K562 (cell line): ENCODE data around the gene VPS35. TPM values are rescaled to one million over a fixed set of nuclear protein-coding genes. Genes with fewer than 3 reads are reported as not detected.

Experiments used
- ATAC-seq: fragments of 200-7000 bp; cut with Tn5 transposase; 3 replicates; pipeline ENCODE4 v1.9.1; 2020; ENCODE audit warnings: moderate library complexity
- BruUV-seq: library from RNA; stranded (reverse); fragments of 400-500 nt; replicated peaks from 2 replicates; lab custom pipeline; 2021; lab: Mats Ljungman, UMichigan
- CTCF ChIA-PET: fragments of 300-600 bp; formaldehyde crosslinking; extraction: SDS; loops from one replicate; lab custom pipeline; 2021; ENCODE audit warnings: low intra/inter-chr PET ratio; lab: Yijun Ruan, JAX
- POLR2A ChIA-PET: fragments of 300-600, 350-650 bp; sonication (Branson Sonifier 250); formaldehyde crosslinking; extraction: SDS; loops from one replicate; lab custom pipeline; 2021; ENCODE audit warnings: antibody characterized with exemption, inconsistent platforms; lab: Yijun Ruan, JAX
- DNase-seq, 4 experiments: peaks; one replicate each; pipeline versions ENCODE4 v3.0.0 to v3.0.0-alpha.2; 2011 to 2018; ENCODE audit warnings: low spot score in 3 of 4, mixed read lengths in 3 of 4; ENCODE audit errors: extremely low read depth in 1 of 4
- FAIRE-seq: peaks from 2 replicates; lab custom pipeline; 2011; peaks lifted over from hg19 to GRCh38; lab: Jason Lieb, UNC
- H2AFZ ChIP-seq: 2 replicates; pipeline ENCODE4 v1.6.0; 2011; ENCODE audit warnings: low read depth, low read length, control low read depth, inconsistent platforms
- H3K27ac ChIP-seq: fragments of 200-600 bp; 3 replicates; pipeline ENCODE4 v1.8.0; 2011; ENCODE audit warnings: low read depth, mild to moderate bottlenecking, control low read depth, inconsistent platforms, low read length, moderate library complexity, mixed read lengths; ENCODE audit errors: extremely low read depth
- H3K27me3 ChIP-seq, 2 experiments: fragments of 300-600 bp in 1 of 2; 2 replicates in 1 of 2; 3 replicates in 1 of 2; pipeline versions ENCODE4 v1.6.0 to v1.8.0; 2011; ENCODE audit warnings: inconsistent platforms in 2 of 2, low read length in 2 of 2, mild to moderate bottlenecking in 1 of 2, mixed read lengths in 1 of 2, moderate library complexity in 1 of 2; ENCODE audit not compliant: control insufficient read depth in 2 of 2, insufficient read depth in 2 of 2
- H3K36me3 ChIP-seq: fragments of 300-600 bp; 3 replicates; pipeline ENCODE4 v1.8.0; 2011; ENCODE audit warnings: mild to moderate bottlenecking, low read length, inconsistent platforms; ENCODE audit not compliant: control insufficient read depth, insufficient read depth
- H3K4me1 ChIP-seq, 2 experiments: fragments of 200-600 bp in 1 of 2; replicated peaks in 1 of 2; 2 replicates in 1 of 2; 3 replicates in 1 of 2; pipeline versions ENCODE4 v1.5.1 to v1.8.0; 2011; ENCODE audit warnings: inconsistent platforms in 2 of 2, low read length in 2 of 2, mild to moderate bottlenecking in 1 of 2, mixed read lengths in 1 of 2, moderate library complexity in 1 of 2; ENCODE audit not compliant: control insufficient read depth in 2 of 2, insufficient read depth in 2 of 2
- H3K4me2 ChIP-seq: 2 replicates; pipeline ENCODE4 v1.6.1; 2011; ENCODE audit warnings: low read length, control low read depth, inconsistent platforms, mixed read lengths; ENCODE audit not compliant: insufficient read depth
- H3K4me3 ChIP-seq: fragments of 200-600 bp; sonication (generic), shearing (Covaris generic); 2 replicates; pipeline ENCODE4 v1.5.1; 2016; ENCODE audit warnings: control low read depth, inconsistent platforms
- H3K79me2 ChIP-seq: fragments of 200-600 bp; 3 replicates; pipeline ENCODE4 v1.8.0; 2011; ENCODE audit warnings: low read length, inconsistent platforms; ENCODE audit not compliant: control insufficient read depth, insufficient read depth
- H3K9ac ChIP-seq, 2 experiments: 2 replicates each; pipeline versions ENCODE4 v1.6.0 to v1.6.1; 2011; ENCODE audit warnings: low read depth in 2 of 2, low read length in 2 of 2, control low read depth in 1 of 2, inconsistent platforms in 1 of 2, mild to moderate bottlenecking in 1 of 2, mixed read lengths in 1 of 2; ENCODE audit not compliant: insufficient read depth in 1 of 2
- H3K9me1 ChIP-seq: one replicate; pipeline ENCODE4 v1.6.0; 2011; ENCODE audit warnings: inconsistent platforms, mild to moderate bottlenecking, low read length, moderate library complexity; ENCODE audit not compliant: control insufficient read depth, insufficient read depth
- H3K9me3 ChIP-seq: replicated peaks from 2 replicates; pipeline ENCODE4 v1.5.1; 2011; ENCODE audit warnings: low read depth, low read length, inconsistent platforms; ENCODE audit not compliant: control insufficient read depth, insufficient read depth
- H4K20me1 ChIP-seq: replicated peaks from 2 replicates; pipeline ENCODE4 v1.6.1; 2011; ENCODE audit warnings: low read length, inconsistent platforms, mixed read lengths; ENCODE audit not compliant: control insufficient read depth, insufficient read depth
- KDM4B ChIP-seq, 2 experiments: fragments of 450-650 bp in 1 of 2; sonication (generic) in 1 of 2; IDR thresholded peaks; 2 replicates each; pipeline ENCODE4 v1.6.1; 2016 to 2017; ENCODE audit warnings: borderline replicate concordance in 2 of 2, antibody characterized with exemption in 1 of 2, low read depth in 1 of 2, mild to moderate bottlenecking in 1 of 2
- MED1 ChIP-seq: sonication (generic); formaldehyde crosslinking; IDR thresholded peaks from 2 replicates; pipeline ENCODE4 v1.8.1; 2023; ENCODE audit warnings: missing genetic modification reagents, borderline replicate concordance
- MEF2D ChIP-seq: conservative IDR thresholded peaks from 2 replicates; pipeline ENCODE4 v1.6.1; 2016; ENCODE audit warnings: low read depth, missing genetic modification characterization, missing compliant biosample characterization
- RCOR1 ChIP-seq, 2 experiments: IDR thresholded peaks; 2 replicates each; pipeline ENCODE4 v1.6.1; 2012; ENCODE audit warnings: low read depth in 2 of 2, low read length in 2 of 2, borderline replicate concordance in 1 of 2, improper control_type of control experiment in 1 of 2
- SPI1 ChIP-seq: IDR thresholded peaks from 2 replicates; pipeline ENCODE4 v1.6.1; 2011; ENCODE audit warnings: low read depth, low read length, control low read depth, borderline replicate concordance
- WGBS: fragments of 100-300 bp; shearing (Covaris generic); methylation state at CpG from one replicate; pipeline ENCODE4 v1.1.6; 2016; ENCODE audit warnings: low coverage, mixed read lengths; ENCODE audit not compliant: insufficient coverage; ENCODE audit errors: missing lambda C conversion rate; 5-methylcytosine and 5-hydroxymethylcytosine counted together
- in situ Hi-C: fragments of 300-500 bp; cut with MboI; formaldehyde crosslinking; loops from 4 replicates; pipeline ENCODE4 v1.15.0; 2018; ENCODE audit warnings: inconsistent platforms, mixed read lengths
- intact Hi-C: fragments of 100-400 bp; cut with micrococcal nuclease; formaldehyde crosslinking; loops from 2 replicates; pipeline ENCODE4 v1.14.2; 2022
- polyA plus RNA-seq, 8 experiments: library from polyadenylated mRNA; depleted of rRNA in 4 of 8; stranded (reverse) in 5 of 8; unstranded in 3 of 8; fragments of >200 nt; fragmentation: Nextera tagmentation in 2 of 8; fragmentation: Illumina TruSeq in 1 of 8; extraction: Ambion mirVana in 2 of 8; extraction: Trizol in 1 of 8; gene quantifications; 2 replicates each; pipeline versions ENCODE4 v1.2.1 to v1.2.3, GENCODE V29; 2011 to 2014; ENCODE audit warnings: inconsistent platforms in 1 of 8, missing spikeins in 1 of 8
- total RNA-seq, 7 experiments: library from RNA; depleted of rRNA in 6 of 7; stranded (reverse); fragments of >200 nt in 6 of 7; fragmentation: Illumina TruSeq in 2 of 7; extraction: Trizol in 2 of 7; gene quantifications; 2 replicates each; pipeline versions ENCODE4 v1.2.1 to v1.2.3, GENCODE V29; 2011 to 2021; ENCODE audit warnings: low replicate concordance in 1 of 7
- TF ChIP-seq, protein P1 (sequence below): sonication (generic); formaldehyde crosslinking; IDR thresholded peaks from 2 replicates; pipeline ENCODE4 v1.8.0; 2022; ENCODE audit warnings: mild to moderate bottlenecking, missing genetic modification reagents

VPS35 gene
- total and polyA plus RNA-seq, 9 of the 15 experiments (the other 6 are each of a cell fraction or from before 2014, with no cell fraction given) = 32.7 to 131 (median 66.2) TPM

DNA sequence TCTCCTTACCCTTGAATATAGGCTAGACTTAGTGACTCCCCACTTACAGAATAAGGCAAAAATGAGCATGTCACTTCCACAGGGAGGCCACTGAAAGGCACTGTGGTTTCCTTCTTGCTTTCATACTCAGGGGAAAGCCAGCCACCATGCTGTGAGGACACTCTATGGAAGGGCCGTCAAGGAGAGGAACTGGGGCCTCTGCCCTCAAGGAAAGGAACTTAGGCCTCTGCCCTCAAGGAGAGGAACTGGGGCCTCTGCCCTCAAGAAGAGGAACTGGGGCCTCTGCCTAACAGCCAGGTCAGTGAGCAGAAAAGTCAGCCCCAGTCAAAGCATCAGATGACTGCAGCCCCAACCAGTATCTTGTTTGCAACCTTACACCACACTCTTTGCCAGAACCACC lies 30.1 kb downstream of the VPS35 start:
- no TSS peak for BruUV-seq
- Histone ChIP-seq H3K27me3 (no peaks in the 10 kb centered on the region), H3K79me2 (no peaks in the 10 kb centered on the region), H4K20me1 (no peaks in the 10 kb centered on the region), H3K4me2 (no peak overlapping the region), H3K9ac (no peak overlapping the region), H2AFZ (no peak overlapping the region), H3K36me3 (peaks cover 46% of the 10 kb centered on the region; the same call in 2 of the 3 replicates), H3K4me3 (no peak overlapping the region), H3K27ac (no peak overlapping the region), H3K9me3 (no peaks in the 10 kb centered on the region), H3K4me1 (no peaks in the 10 kb centered on the region; a peak in 1 of 5 replicates), H3K9me1 (no peaks in the 10 kb centered on the region)
- in situ Hi-C loops (loop anchor here (25.0 kb wide), 1 partner anchor 253 kb away; no protein-coding TSS in a partner anchor), intact Hi-C loops (no loop called here)
- peak; percentile 63 for ATAC-seq
- CTCF ChIA-PET = no interaction called here
- WGBS = 41% methylated on average over 1 of the region's 1 CpG
- POLR2A ChIA-PET = interaction anchor here (0.6 to 1.2 kb wide), 2 partner anchors 10 to 29 kb away, joined by 3 read pairs; no protein-coding TSS in a partner anchor
- FAIRE-seq = no peak
- DNase-seq = no peak
- TF ChIP-seq, protein P1, sequence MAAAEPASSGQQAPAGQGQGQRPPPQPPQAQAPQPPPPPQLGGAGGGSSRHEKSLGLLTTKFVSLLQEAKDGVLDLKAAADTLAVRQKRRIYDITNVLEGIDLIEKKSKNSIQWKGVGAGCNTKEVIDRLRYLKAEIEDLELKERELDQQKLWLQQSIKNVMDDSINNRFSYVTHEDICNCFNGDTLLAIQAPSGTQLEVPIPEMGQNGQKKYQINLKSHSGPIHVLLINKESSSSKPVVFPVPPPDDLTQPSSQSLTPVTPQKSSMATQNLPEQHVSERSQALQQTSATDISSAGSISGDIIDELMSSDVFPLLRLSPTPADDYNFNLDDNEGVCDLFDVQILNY = no peak
- TF ChIP-seq MEF2D (no peak), KDM4B (IDR thresholded peaks at IDR 0.05; ENCODE audit: borderline replicate concordance in 2 of 2, low read depth in 1 of 2) (no peak), MED1 (CRISPR knock-in tag) (no peak), RCOR1 (IDR thresholded peaks at IDR 0.05; ENCODE audit: borderline replicate concordance in 1 of 2, low read depth in 2 of 2, low read length in 2 of 2) (no peak), SPI1 (peak; percentile 89; the same call in 1 of the 2 replicates)
